SK-N-SH (cell line): ENCODE data around the gene HS2ST1. TPM values are rescaled to one million over a fixed set of nuclear protein-coding genes. Genes with fewer than 3 reads are reported as not detected.
"Not testable (repeated sequence)": the region's sequence is repeated elsewhere in the genome, so short reads cannot be mapped to it uniquely, and the experiment has no call there.

ENCODE experiments used
- CTCF ChIA-PET: fragments of 300-600, 350-600 bp; formaldehyde crosslinking; extraction: SDS; loops from one replicate; lab custom pipeline; 2021; lab: Yijun Ruan, JAX
- POLR2A ChIA-PET: fragments of 350-600 bp; sonication (Branson Sonifier 250); formaldehyde crosslinking; extraction: SDS; loops from one replicate; lab custom pipeline; 2020; ENCODE audit warnings: antibody characterized with exemption, inconsistent platforms; lab: Yijun Ruan, JAX
- DNase-seq: peaks from one replicate; pipeline ENCODE4 v3.0.0; 2012
- H2AFZ ChIP-seq: fragments of 200-600 bp; sonication (generic); 2 replicates; pipeline ENCODE4 v1.8.1; 2016; ENCODE audit warnings: antibody characterized with exemption, mild to moderate bottlenecking, low read depth
- H3F3A ChIP-seq: fragments of 200-600 bp; sonication (generic); replicated peaks from 2 replicates; pipeline ENCODE3; 2016; ENCODE audit warnings: antibody characterized with exemption, mild to moderate bottlenecking; ENCODE audit not compliant: insufficient read depth
- H3K27ac ChIP-seq, 2 experiments: fragments of 200-500 bp in 1 of 2; fragments of 200-600 bp in 1 of 2; sonication (Bioruptor generic) in 1 of 2; sonication (generic), shearing (Covaris generic) in 1 of 2; 2 replicates each; pipeline versions ENCODE4 v1.5.1 to v1.6.1; 2014 to 2016; ENCODE audit warnings: low read depth in 2 of 2, inconsistent platforms in 1 of 2, low read length in 1 of 2, mild to moderate bottlenecking in 1 of 2, mixed read lengths in 1 of 2
- H3K27me3 ChIP-seq: fragments of 200-600 bp; sonication (generic), shearing (Covaris generic); 2 replicates; pipeline ENCODE4 v1.6.1; 2016; ENCODE audit warnings: mixed run types; ENCODE audit not compliant: insufficient read depth
- H3K36me3 ChIP-seq, 2 experiments: fragments of 200-500 bp in 1 of 2; fragments of 200-600 bp in 1 of 2; sonication (Bioruptor generic) in 1 of 2; sonication (generic) in 1 of 2; replicated peaks in 1 of 2; 2 replicates each; pipeline versions ENCODE3 to v1.5.1; 2014 to 2016; ENCODE audit warnings: low read length in 1 of 2, mild to moderate bottlenecking in 1 of 2; ENCODE audit not compliant: insufficient read depth in 2 of 2, control insufficient read depth in 1 of 2
- H3K4me1 ChIP-seq, 2 experiments: fragments of 200-500 bp in 1 of 2; fragments of 200-600 bp in 1 of 2; sonication (Bioruptor generic) in 1 of 2; sonication (generic), shearing (Covaris generic) in 1 of 2; 2 replicates each; pipeline versions ENCODE4 v1.5.1 to v1.6.1; 2014 to 2016; ENCODE audit warnings: low read depth in 1 of 2, low read length in 1 of 2, mixed run types in 1 of 2; ENCODE audit not compliant: insufficient read depth in 2 of 2, control insufficient read depth in 1 of 2
- H3K4me2 ChIP-seq: fragments of 200-600 bp; sonication (generic), shearing (Covaris generic); 2 replicates; pipeline ENCODE4 v1.6.1; 2017; ENCODE audit warnings: mixed run types
- H3K4me3 ChIP-seq, 2 experiments: fragments of 200-500 bp in 1 of 2; fragments of 200-600 bp in 1 of 2; sonication (Bioruptor generic) in 1 of 2; sonication (generic), shearing (Covaris generic) in 1 of 2; 2 replicates each; pipeline versions ENCODE4 v1.5.1 to v1.8.1; 2014 to 2016; ENCODE audit warnings: low read depth in 2 of 2, inconsistent platforms in 1 of 2, low read length in 1 of 2, mild to moderate bottlenecking in 1 of 2, mixed read lengths in 1 of 2, moderate library complexity in 1 of 2
- H3K79me2 ChIP-seq: fragments of 200-600 bp; sonication (generic); 2 replicates; pipeline ENCODE4 v1.8.1; 2017; ENCODE audit warnings: mild to moderate bottlenecking; ENCODE audit not compliant: insufficient read depth
- H3K9ac ChIP-seq: fragments of 200-600 bp; sonication (generic); 2 replicates; pipeline ENCODE4 v1.6.1; 2017; ENCODE audit warnings: mixed run types
- H3K9me2 ChIP-seq: fragments of 200-600 bp; sonication (generic); 2 replicates; pipeline ENCODE4 v1.6.1; 2017; ENCODE audit warnings: mixed run types
- H3K9me3 ChIP-seq: fragments of 200-600 bp; sonication (generic); 2 replicates; pipeline ENCODE4 v1.6.1; 2017; ENCODE audit warnings: mixed run types, mild to moderate bottlenecking, moderate library complexity
- H4K20me1 ChIP-seq: fragments of 200-600 bp; sonication (generic); 2 replicates; pipeline ENCODE4 v1.6.1; 2017; ENCODE audit warnings: mild to moderate bottlenecking, mixed run types; ENCODE audit not compliant: insufficient read depth
- CTCF ChIP-seq: fragments of 200-600 bp; sonication (generic); IDR thresholded peaks from 2 replicates; pipeline ENCODE4 v1.6.1; 2017; ENCODE audit warnings: antibody characterized with exemption, mild to moderate bottlenecking, moderate library complexity
- ELF1 ChIP-seq: IDR thresholded peaks from 2 replicates; pipeline ENCODE4 v1.4.0; 2012
- FOSL2 ChIP-seq: IDR thresholded peaks from 2 replicates; pipeline ENCODE4 v1.4.0; 2012; ENCODE audit warnings: low read depth, mild to moderate bottlenecking, moderate library complexity, borderline replicate concordance
- FOXM1 ChIP-seq: IDR thresholded peaks from 2 replicates; pipeline ENCODE4 v1.4.0; 2012; ENCODE audit warnings: low read depth, mild to moderate bottlenecking
- RAD21 ChIP-seq: IDR thresholded peaks from 2 replicates; pipeline ENCODE4 v1.6.1; 2012; ENCODE audit warnings: mild to moderate bottlenecking, low read length
- SMC3 ChIP-seq: IDR thresholded peaks from 2 replicates; pipeline ENCODE4 v1.6.1; 2012; ENCODE audit warnings: low read depth, low read length, improper control_type of control experiment
- USF2 ChIP-seq: fragments of 150-350 bp; IDR thresholded peaks from 2 replicates; pipeline ENCODE4 v1.6.1; 2017; ENCODE audit warnings: antibody characterized with exemption, low read length, low read depth, borderline replicate concordance
- ZBTB33 ChIP-seq: IDR thresholded peaks from 2 replicates; pipeline ENCODE4 v1.4.0; 2012; ENCODE audit warnings: low read depth, borderline replicate concordance
- WGBS: methylation state at CpG from one replicate; pipeline ENCODE4 v1.1.6; 2017; ENCODE audit warnings: low lambda C conversion rate; 5-methylcytosine and 5-hydroxymethylcytosine counted together
- polyA plus RNA-seq, 3 experiments: library from polyadenylated mRNA; depleted of rRNA; stranded (reverse); fragments of >200 nt; gene quantifications; 2 replicates each; pipeline ENCODE4 v1.2.3, GENCODE V29; 2012

The HS2ST1 gene
- polyA plus RNA-seq, 1 of the 3 experiments (the other 2 are of a cell fraction), result 16.6 TPM

- POLR2A ChIA-PET, result no interaction called here
- CTCF ChIA-PET, result interaction anchor here (1.1 kb wide), 1 partner anchor 41 kb away, joined by 3 read pairs; no protein-coding TSS in a partner anchor
- no peak for TF ChIP-seq ELF1
- no peak for TF ChIP-seq FOSL2
- no peak for TF ChIP-seq ZBTB33
- TF ChIP-seq FOXM1, result no peak
- TF ChIP-seq, all 33 proteins: peak for 0
- Histone ChIP-seq H4K20me1 (no peaks in the 10 kb centered on the region), H3K27ac (no peak overlapping the region), H3K4me1 (no peaks in the 10 kb centered on the region), H3K9ac (no peak overlapping the region), H3K9me2 (no peaks in the 10 kb centered on the region), H3K79me2 (0 out of 2 replicates have a peak, but pooled peaks cover 5% of the 10 kb centered on the region), H3K9me3 (peaks cover under 1% of the 10 kb centered on the region; the same call in 1 of the 2 replicates), H2AFZ (no peak overlapping the region), H3F3A (no peaks in the 10 kb centered on the region), H3K36me3 (no peaks in the 10 kb centered on the region), H3K4me3 (no peak overlapping the region), H3K4me2 (no peak overlapping the region), H3K27me3 (no peaks in the 10 kb centered on the region)
- DNase-seq, result no peak
- WGBS, result 41% methylated on average over 1 of the region's 1 CpG
Measured at GRCh38 chr1:87023326-87023725, 108.9 kb downstream of the HS2ST1 start.

- Histone ChIP-seq H3K27me3 (no peaks in the 10 kb centered on the region), H3K9me2 (no peaks in the 10 kb centered on the region), H3K9me3 (peaks cover 13% of the 10 kb centered on the region), H3K79me2 (0 out of 2 replicates have a peak, but pooled peaks cover 9% of the 10 kb centered on the region), H3K27ac (no peak overlapping the region), H4K20me1 (no peaks in the 10 kb centered on the region), H3K4me3 (no peak overlapping the region), H3K36me3 (peaks cover 0 to 6% of the 10 kb centered on the region in 2 experiments), H3K9ac (no peak overlapping the region), H3K4me1 (no peaks in the 10 kb centered on the region), H3F3A (no peaks in the 10 kb centered on the region), H3K4me2 (no peak overlapping the region), H2AFZ (no peak overlapping the region)
- CTCF ChIA-PET, result interaction anchor here (0.5 to 1.8 kb wide), 11 partner anchors 8 to 261 kb away, joined by 3 to 7 read pairs (median 3); no protein-coding TSS in a partner anchor
- TF ChIP-seq RAD21 (peak; percentile 76), SMC3 (peak; percentile 53), CTCF (peak; percentile 57), USF2 (no peak)
- 92% methylated on average over 2 of the region's 2 CpGs for WGBS
- POLR2A ChIA-PET, result no interaction called here
- DNase-seq, result peak; percentile 34
Measured at GRCh38 chr1:87024936-87025540, 110.6 kb downstream of the HS2ST1 start.

- H3K4me2 ChIP-seq, POLR2A ChIA-PET, DNase-seq: not testable (repeated sequence)
Measured at GRCh38 chr1:87027561-87027960, 113.1 kb downstream of the HS2ST1 start.

More at GRCh38 chr1:87027561-87027960, 113.1 kb downstream of the HS2ST1 start:
- H3K9me2 ChIP-seq, H3K36me3 ChIP-seq, H3K79me2 ChIP-seq, H3K9ac ChIP-seq, H3K27ac ChIP-seq, H3K4me3 ChIP-seq, H4K20me1 ChIP-seq, H3K4me1 ChIP-seq, H3F3A ChIP-seq, CTCF ChIA-PET, H3K27me3 ChIP-seq, H2AFZ ChIP-seq: not testable (repeated sequence)
- peaks cover 13% of the 10 kb centered on the region for H3K9me3 ChIP-seq
- WGBS, result 90% methylated on average over 4 of the region's 4 CpGs
